GM12892 (cell line): Measurements from ENCODE around the gene TSG101.

Experiments used
- POLR2A ChIP-seq: IDR thresholded peaks from 2 replicates; pipeline ENCODE4 v1.6.1; 2011; ENCODE audit warnings: low read depth, low read length, control low read depth
- POLR2AphosphoS5 ChIP-seq: IDR thresholded peaks from 2 replicates; pipeline ENCODE4 v1.6.1; 2011; ENCODE audit warnings: low read depth, low read length, control low read depth

DNA sequence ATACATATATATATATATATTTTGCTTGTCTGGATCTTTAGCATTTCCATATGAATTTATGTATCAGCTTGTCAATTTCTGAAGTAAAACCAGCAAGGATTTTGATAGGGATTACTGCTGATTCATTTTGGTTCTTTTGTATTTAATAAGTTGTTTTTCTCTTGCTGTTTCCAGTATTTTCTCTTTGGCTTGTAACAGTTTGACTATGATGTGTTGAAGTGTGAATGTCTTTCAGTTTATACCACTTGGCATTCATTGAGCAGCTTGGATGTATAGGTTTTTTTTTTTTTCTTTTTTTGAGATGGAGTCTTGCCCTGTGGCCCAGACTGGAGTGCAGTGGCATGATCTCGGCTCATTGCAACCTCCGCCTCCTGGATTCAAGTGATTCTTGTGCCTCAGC is 58.7 kb downstream of the TSG101 start:
- TF ChIP-seq POLR2A (no peak), POLR2AphosphoS5 (no peak)
